SIG-M5 treated with dmso at 0.1 percent for 504 hours (cell line): ENCODE results near the gene CEP95.
"Not testable (repeated sequence)": the region's sequence is repeated elsewhere in the genome, so short reads cannot be mapped to it uniquely, and the experiment has no call there.

ENCODE experiments used
- DNase-seq: peaks from one replicate; lab custom pipeline; 2025; ENCODE audit not compliant: unreplicated experiment; lab: John Stamatoyannopoulos, UW

The CEP95 gene

GRCh38 chr17:64572682-64573154 lies 65.9 kb downstream of the CEP95 start:
- DNase-seq, result peak; percentile 30

GRCh38 chr17:64573214-64573613 lies 66.4 kb downstream of the CEP95 start:
- no peak for DNase-seq

- DNase-seq, result no peak
These were observed 67.9 kb downstream of the CEP95 start for GRCh38 chr17:64574646-64575045.

GRCh38 chr17:64575431-64575830 lies 68.7 kb downstream of the CEP95 start:
- DNase-seq, result no peak

GRCh38 chr17:64577025-64577424 lies 70.2 kb downstream of the CEP95 start:
- not testable (repeated sequence) for DNase-seq

- DNase-seq, result peak; percentile 73
These were observed 73.1 kb downstream of the CEP95 start for GRCh38 chr17:64579917-64580316.

GRCh38 chr17:64580384-64581315 lies 73.9 kb downstream of the CEP95 start:
- no peak for DNase-seq

- no peak for DNase-seq
These were observed 76.3 kb downstream of the CEP95 start for GRCh38 chr17:64583038-64583437.

GRCh38 chr17:64585146-64585545 lies 78.4 kb downstream of the CEP95 start:
- no peak for DNase-seq
